IMR-90 (cell line): Measurements from ENCODE around the gene PFKL. TPM values are rescaled to one million over a fixed set of nuclear protein-coding genes. Genes with fewer than 3 reads are reported as not detected.

Experiments
- ATAC-seq: fragments of 200-7000 bp; cut with Tn5 transposase; 2 replicates; pipeline ENCODE4 v1.9.1; 2020; ENCODE audit warnings: low read depth, mild to moderate bottlenecking, moderate library complexity
- BruUV-seq: library from RNA; stranded (reverse); fragments of 400-500 nt; replicated peaks from 2 replicates; lab custom pipeline; 2021; lab: Mats Ljungman, UMichigan
- CTCF ChIA-PET: fragments of 300-600 bp; formaldehyde crosslinking; extraction: SDS; loops from one replicate; lab custom pipeline; 2021; ENCODE audit warnings: antibody characterized with exemption; lab: Yijun Ruan, JAX
- POLR2A ChIA-PET: fragments of 300-600 bp; sonication (Branson Sonifier 250); formaldehyde crosslinking; loops from one replicate; lab custom pipeline; 2022; ENCODE audit warnings: antibody characterized with exemption; ENCODE audit not compliant: unreplicated experiment; lab: Charles Lee
- DNase-seq: peaks from one replicate; pipeline ENCODE4 v3.0.0; 2013
- H2AFZ ChIP-seq: replicated peaks from 2 replicates; pipeline ENCODE3; 2013; ENCODE audit warnings: low read length, mild to moderate bottlenecking; ENCODE audit not compliant: poor library complexity
- H2AK5ac ChIP-seq: 2 replicates; pipeline ENCODE4 v1.6.1; 2013; ENCODE audit warnings: low read depth, low read length, inconsistent platforms
- H2AK9ac ChIP-seq: replicated peaks from 2 replicates; pipeline ENCODE3; 2013; ENCODE audit warnings: mild to moderate bottlenecking, low read depth, low read length, moderate library complexity; ENCODE audit not compliant: poor library complexity
- H2BK120ac ChIP-seq: 2 replicates; pipeline ENCODE4 v1.6.1; 2013; ENCODE audit warnings: low read depth, low read length, inconsistent platforms
- H2BK15ac ChIP-seq: 3 replicates; pipeline ENCODE4 v1.6.1; 2013; ENCODE audit warnings: low read depth, low read length, inconsistent platforms
- H2BK20ac ChIP-seq: 2 replicates; pipeline ENCODE4 v1.6.1; 2013; ENCODE audit warnings: low read depth, mild to moderate bottlenecking, inconsistent platforms, low read length, moderate library complexity
- H2BK5ac ChIP-seq: 2 replicates; pipeline ENCODE4 v1.6.1; 2013; ENCODE audit warnings: mild to moderate bottlenecking, low read depth, low read length, inconsistent platforms; ENCODE audit not compliant: poor library complexity, severe bottlenecking
- H3K14ac ChIP-seq: replicated peaks from 2 replicates; pipeline ENCODE4 v1.6.1; 2013; ENCODE audit warnings: low read depth, low read length, inconsistent platforms
- H3K18ac ChIP-seq: 2 replicates; pipeline ENCODE4 v1.6.1; 2013; ENCODE audit warnings: low read depth, low read length, control low read depth
- H3K23ac ChIP-seq: 2 replicates; pipeline ENCODE4 v1.6.1; 2013; ENCODE audit warnings: low read depth, low read length, inconsistent platforms
- H3K27ac ChIP-seq: 2 replicates; pipeline ENCODE4 v1.5.1; 2013; ENCODE audit warnings: mild to moderate bottlenecking, control low read depth, low read length; ENCODE audit not compliant: insufficient read depth
- H3K27me3 ChIP-seq: 2 replicates; pipeline ENCODE4 v1.6.1; 2013; ENCODE audit warnings: low read length; ENCODE audit not compliant: control insufficient read depth, insufficient read depth
- H3K36me3 ChIP-seq: 2 replicates; pipeline ENCODE4 v1.6.1; 2013; ENCODE audit warnings: low read length, mixed read lengths; ENCODE audit not compliant: control insufficient read depth, insufficient read depth
- H3K4ac ChIP-seq: 2 replicates; pipeline ENCODE4 v1.6.1; 2013; ENCODE audit warnings: low read depth, low read length, inconsistent platforms
- H3K4me1 ChIP-seq: 2 replicates; pipeline ENCODE4 v1.6.1; 2013; ENCODE audit warnings: low read length, mixed read lengths; ENCODE audit not compliant: control insufficient read depth, insufficient read depth
- H3K4me2 ChIP-seq: 2 replicates; pipeline ENCODE4 v1.6.1; 2013; ENCODE audit warnings: low read depth, mild to moderate bottlenecking, control low read depth, low read length, moderate library complexity
- H3K4me3 ChIP-seq: 2 replicates; pipeline ENCODE4 v1.5.1; 2013; ENCODE audit warnings: low read depth, mild to moderate bottlenecking, control low read depth, low read length, moderate library complexity; ENCODE audit not compliant: insufficient read depth
- H3K56ac ChIP-seq: 2 replicates; pipeline ENCODE4 v1.6.1; 2013; ENCODE audit warnings: low read length, inconsistent platforms; ENCODE audit not compliant: insufficient read depth; ENCODE audit errors: extremely low read depth
- H3K79me1 ChIP-seq, 2 experiments: 2 replicates each; pipeline ENCODE4 v1.6.1; 2013; ENCODE audit warnings: low read length in 2 of 2, inconsistent platforms in 1 of 2, low read depth in 1 of 2
- H3K9ac ChIP-seq: 2 replicates; pipeline ENCODE4 v1.6.1; 2013; ENCODE audit warnings: low read depth, low read length, control low read depth
- H3K9me1 ChIP-seq: 2 replicates; pipeline ENCODE4 v1.6.1; 2013; ENCODE audit warnings: low read length, inconsistent platforms; ENCODE audit not compliant: insufficient read depth
- H3K9me3 ChIP-seq: 2 replicates; pipeline ENCODE4 v1.6.1; 2013; ENCODE audit warnings: low read length; ENCODE audit not compliant: control insufficient read depth, insufficient read depth
- H4K20me1 ChIP-seq: 2 replicates; pipeline ENCODE4 v1.6.1; 2013; ENCODE audit warnings: low read length, inconsistent platforms; ENCODE audit not compliant: insufficient read depth
- H4K5ac ChIP-seq: 2 replicates; pipeline ENCODE4 v1.6.1; 2013; ENCODE audit warnings: mild to moderate bottlenecking, low read depth, low read length, control low read depth
- H4K8ac ChIP-seq, 2 experiments: 2 replicates each; pipeline ENCODE4 v1.6.1; 2013; ENCODE audit warnings: low read depth in 2 of 2, low read length in 2 of 2, control low read depth in 1 of 2, inconsistent platforms in 1 of 2
- H4K91ac ChIP-seq: 2 replicates; pipeline ENCODE4 v1.6.1; 2013; ENCODE audit warnings: low read depth, low read length, inconsistent platforms; ENCODE audit not compliant: insufficient read depth
- CEBPB ChIP-seq: IDR thresholded peaks from 2 replicates; pipeline ENCODE4 v1.6.1; 2012; ENCODE audit warnings: low read depth, low read length, improper control_type of control experiment
- MAZ ChIP-seq: IDR thresholded peaks from 2 replicates; pipeline ENCODE4 v1.6.1; 2012; ENCODE audit warnings: low read depth, mild to moderate bottlenecking, low read length, improper control_type of control experiment, moderate library complexity, borderline replicate concordance
- POLR2A ChIP-seq: IDR thresholded peaks from 2 replicates; pipeline ENCODE4 v1.6.1; 2012; ENCODE audit warnings: mild to moderate bottlenecking, low read depth, low read length
- SMC3 ChIP-seq: fragments of 150-350 bp; IDR thresholded peaks from 2 replicates; pipeline ENCODE4 v1.6.1; 2016; ENCODE audit warnings: low read depth, mild to moderate bottlenecking, antibody characterized with exemption, low read length, moderate library complexity
- WGBS, 2 experiments: methylation state at CpG; one replicate each; pipeline versions ENCODE4 v1.1.5 to v1.1.7; 2013; ENCODE audit warnings: missing lambda C conversion rate in 2 of 2; ENCODE audit not compliant: insufficient read length in 1 of 2; ENCODE audit errors: extremely low coverage in 2 of 2; 5-methylcytosine and 5-hydroxymethylcytosine counted together
- dilution Hi-C: fragments of 300-500 bp; cut with HindIII; formaldehyde crosslinking; loops from one replicate; pipeline ENCODE4 v1.14.3; 2018; ENCODE audit warnings: low sequenced_read_pairs; ENCODE audit not compliant: unreplicated experiment
- in situ Hi-C: fragments of 300-500 bp; cut with MboI; formaldehyde crosslinking; loops from 3 replicates; pipeline ENCODE4 v1.14.3; 2019; ENCODE audit warnings: low sequenced_read_pairs, inconsistent platforms, mixed read lengths
- intact Hi-C: fragments of 100-400 bp; cut with micrococcal nuclease; formaldehyde crosslinking; loops from 2 replicates; pipeline ENCODE4 v1.10.0; 2022
- polyA plus RNA-seq, 3 experiments: library from polyadenylated mRNA; depleted of rRNA; stranded (reverse); fragments of >200 nt; gene quantifications; 2 replicates each; pipeline ENCODE4 v1.2.3, GENCODE V29; 2012; ENCODE audit warnings: low replicate concordance in 1 of 3
- total RNA-seq: library from RNA; depleted of rRNA; stranded (reverse); fragments of >200 nt; gene quantifications from 2 replicates; pipeline ENCODE4 v1.2.3, GENCODE V29; 2012
- TF ChIP-seq, protein P1 (sequence below): conservative IDR thresholded peaks from 2 replicates; pipeline ENCODE4 v1.5.1; 2012; ENCODE audit warnings: mild to moderate bottlenecking, low read depth, low read length, improper control_type of control experiment
- TF ChIP-seq, protein P2 (sequence below): fragments of 150-350 bp; IDR thresholded peaks from 2 replicates; pipeline ENCODE4 v1.6.1; 2017; ENCODE audit warnings: mild to moderate bottlenecking, antibody characterized with exemption, low read length, low read depth

PFKL gene
- total and polyA plus RNA-seq, 2 of the 4 experiments (the other 2 are of a cell fraction) = 103 to 126 TPM

- H4K5ac ChIP-seq = no peak overlapping the region
- no CpG with 5 or more reads among the region's 4 CpGs for WGBS, 2 experiments
- DNase-seq (no peak), ATAC-seq (no peak)
- no peak overlapping the region for H2AK9ac ChIP-seq
- H3K4me1 ChIP-seq = no peaks in the 10 kb centered on the region
- H3K9ac ChIP-seq = no peak overlapping the region
- H4K91ac ChIP-seq = no peak overlapping the region
- intact Hi-C loops (no loop called here), dilution Hi-C loops (no loop called here), in situ Hi-C loops (no loop called here)
- H3K27me3 ChIP-seq = peaks cover 17% of the 10 kb centered on the region
- H4K8ac ChIP-seq = no peak overlapping the region
- H2BK120ac ChIP-seq = no peak overlapping the region
- CTCF ChIA-PET = no interaction called here
- no peaks in the 10 kb centered on the region for H3K79me1 ChIP-seq
- POLR2A ChIA-PET = no interaction called here
- no peaks in the 10 kb centered on the region for H3K9me1 ChIP-seq
- H2AFZ ChIP-seq = no peak overlapping the region
- no peak overlapping the region for H3K4me3 ChIP-seq
- H3K56ac ChIP-seq = no peak overlapping the region
- no peak overlapping the region for H3K4ac ChIP-seq
- H3K14ac ChIP-seq = no peak overlapping the region
- H3K9me3 ChIP-seq = peaks cover 8% of the 10 kb centered on the region
- no peak overlapping the region for H3K4me2 ChIP-seq
- H2AK5ac ChIP-seq = no peak overlapping the region
- H2BK5ac ChIP-seq = no peak overlapping the region
- BruUV-seq = no TSS peak
- H2BK20ac ChIP-seq = no peak overlapping the region
- H3K36me3 ChIP-seq = no peaks in the 10 kb centered on the region
- H3K27ac ChIP-seq = no peak overlapping the region
- H3K23ac ChIP-seq = no peak overlapping the region
- no peaks in the 10 kb centered on the region for H4K20me1 ChIP-seq
- TF ChIP-seq, protein P1, sequence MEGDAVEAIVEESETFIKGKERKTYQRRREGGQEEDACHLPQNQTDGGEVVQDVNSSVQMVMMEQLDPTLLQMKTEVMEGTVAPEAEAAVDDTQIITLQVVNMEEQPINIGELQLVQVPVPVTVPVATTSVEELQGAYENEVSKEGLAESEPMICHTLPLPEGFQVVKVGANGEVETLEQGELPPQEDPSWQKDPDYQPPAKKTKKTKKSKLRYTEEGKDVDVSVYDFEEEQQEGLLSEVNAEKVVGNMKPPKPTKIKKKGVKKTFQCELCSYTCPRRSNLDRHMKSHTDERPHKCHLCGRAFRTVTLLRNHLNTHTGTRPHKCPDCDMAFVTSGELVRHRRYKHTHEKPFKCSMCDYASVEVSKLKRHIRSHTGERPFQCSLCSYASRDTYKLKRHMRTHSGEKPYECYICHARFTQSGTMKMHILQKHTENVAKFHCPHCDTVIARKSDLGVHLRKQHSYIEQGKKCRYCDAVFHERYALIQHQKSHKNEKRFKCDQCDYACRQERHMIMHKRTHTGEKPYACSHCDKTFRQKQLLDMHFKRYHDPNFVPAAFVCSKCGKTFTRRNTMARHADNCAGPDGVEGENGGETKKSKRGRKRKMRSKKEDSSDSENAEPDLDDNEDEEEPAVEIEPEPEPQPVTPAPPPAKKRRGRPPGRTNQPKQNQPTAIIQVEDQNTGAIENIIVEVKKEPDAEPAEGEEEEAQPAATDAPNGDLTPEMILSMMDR = no peak
- TF ChIP-seq POLR2A (no peak), CEBPB (no peak), MAZ (no peak), SMC3 (no peak)
- TF ChIP-seq, protein P2, sequence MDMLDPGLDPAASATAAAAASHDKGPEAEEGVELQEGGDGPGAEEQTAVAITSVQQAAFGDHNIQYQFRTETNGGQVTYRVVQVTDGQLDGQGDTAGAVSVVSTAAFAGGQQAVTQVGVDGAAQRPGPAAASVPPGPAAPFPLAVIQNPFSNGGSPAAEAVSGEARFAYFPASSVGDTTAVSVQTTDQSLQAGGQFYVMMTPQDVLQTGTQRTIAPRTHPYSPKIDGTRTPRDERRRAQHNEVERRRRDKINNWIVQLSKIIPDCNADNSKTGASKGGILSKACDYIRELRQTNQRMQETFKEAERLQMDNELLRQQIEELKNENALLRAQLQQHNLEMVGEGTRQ = no peak
- H2BK15ac ChIP-seq = no peak overlapping the region
- H3K18ac ChIP-seq = no peak overlapping the region
These were observed 36.1 kb upstream of the PFKL start for GRCh38 chr21:44263768-44264167.
